Measurements from ENCODE around the gene MRPS2. TPM values are rescaled to one million over a fixed set of nuclear protein-coding genes. Genes with fewer than 3 reads are reported as not detected.
A peak's percentile ranks its signal among the peaks of the same experiment; 100 is the strongest.
"Not testable (repeated sequence)": the region's sequence is repeated elsewhere in the genome, so short reads cannot be mapped to it uniquely, and the experiment has no call there.

Gene MRPS2
- total and polyA plus RNA-seq, 10 donors, result 19.2 to 40.6 (median 30.5) TPM

- H3K36me3 ChIP-seq, result no peaks in the 10 kb centered on the region
- peak overlapping the region in 5 of 8 donors; percentile 48 to 63 (median 57) for H3K27ac ChIP-seq
- no peak for DNase-seq
- peaks cover 0 to 9% (median 0%) of the 10 kb centered on the region in 6 donors for H3K4me1 ChIP-seq
- peaks cover 0 to 65% (median 5%) of the 10 kb centered on the region in 7 donors for H3K27me3 ChIP-seq (replicated peaks in 1 of 7)
- intact Hi-C loops (cut with DNase I; ENCODE audit: low total_unique reads), result no loop called here
- no peak overlapping the region for H3K4me3 ChIP-seq
- 65 to 90% (median 74%) methylated on average over 19 to 27 of the region's 27 CpGs for WGBS, 5 donors
- H3K9me3 ChIP-seq, result no peaks in the 10 kb centered on the region
- no peak for TF ChIP-seq POLR2A (IDR thresholded peaks at IDR 0.05)
- TF ChIP-seq POLR2AphosphoS5 (IDR thresholded peaks at IDR 0.05), result peak in 2 of 3 donors; percentile 53 to 55
These were observed 23.8 kb downstream of the MRPS2 start for GRCh38 chr9:135524130-135524861.

- H3K36me3 ChIP-seq, result no peaks in the 10 kb centered on the region
- WGBS, 5 donors, result 77 to 100% (median 89%) methylated on average over 8 to 31 of the region's 31 CpGs
- peaks cover 0 to 9% (median 0%) of the 10 kb centered on the region in 6 donors for H3K4me1 ChIP-seq
- no peaks in the 10 kb centered on the region for H3K9me3 ChIP-seq
- TF ChIP-seq POLR2AphosphoS5 (IDR thresholded peaks at IDR 0.05) (no peak), POLR2A (IDR thresholded peaks at IDR 0.05) (no peak), CTCF (IDR thresholded peaks at IDR 0.05 in 8 of 11, conservative IDR thresholded peaks at IDR 0.05 in 3 of 11) (no peak)
- H3K4me3 ChIP-seq, result no peak overlapping the region
- intact Hi-C loops (cut with DNase I; ENCODE audit: low total_unique reads), result no loop called here
- H3K27me3 ChIP-seq (replicated peaks in 1 of 7), result peaks cover 0 to 65% (median 5%) of the 10 kb centered on the region in 7 donors
- H3K27ac ChIP-seq, result no peak overlapping the region
- no peak for DNase-seq
These were observed 25.0 kb downstream of the MRPS2 start for GRCh38 chr9:135525241-135526088.

GRCh38 chr9:135526089-135526729 lies 25.7 kb downstream of the MRPS2 start:
- no peaks in the 10 kb centered on the region for H3K9me3 ChIP-seq
- no peak for DNase-seq
- H3K27ac ChIP-seq, result no peak overlapping the region
- TF ChIP-seq POLR2A (IDR thresholded peaks at IDR 0.05), result no peak
- TF ChIP-seq POLR2AphosphoS5 (IDR thresholded peaks at IDR 0.05), result no peak
- TF ChIP-seq CTCF (IDR thresholded peaks at IDR 0.05 in 8 of 11, conservative IDR thresholded peaks at IDR 0.05 in 3 of 11), result no peak
- peaks cover 0 to 61% (median 5%) of the 10 kb centered on the region in 7 donors for H3K27me3 ChIP-seq (replicated peaks in 1 of 7)
- no peak overlapping the region for H3K4me3 ChIP-seq
- WGBS, 5 donors, result 76 to 90% (median 78%) methylated on average over 8 to 11 of the region's 11 CpGs
- peaks cover 0 to 9% (median 0%) of the 10 kb centered on the region in 6 donors for H3K4me1 ChIP-seq
- no peaks in the 10 kb centered on the region for H3K36me3 ChIP-seq
- intact Hi-C loops (cut with DNase I; ENCODE audit: low total_unique reads), result no loop called here

- 67 to 84% (median 75%) methylated on average over 20 to 30 of the region's 30 CpGs for WGBS, 5 donors
These were observed 26.5 kb downstream of the MRPS2 start for GRCh38 chr9:135526730-135527571.

GRCh38 chr9:135528842-135529435 lies 28.5 kb downstream of the MRPS2 start:
- H3K36me3 ChIP-seq; intact Hi-C loops (cut with DNase I; ENCODE audit: low total_unique reads); DNase-seq; H3K9me3 ChIP-seq; H3K4me1 ChIP-seq; H3K27ac ChIP-seq; H3K4me3 ChIP-seq: not testable (repeated sequence)
- peaks cover 0 to 40% (median 0%) of the 10 kb centered on the region in 7 donors for H3K27me3 ChIP-seq (replicated peaks in 1 of 7)
- 93 to 97% (median 94%) methylated on average over 10 of the region's 10 CpGs for WGBS, 5 donors

More at GRCh38 chr9:135526730-135527571, 26.5 kb downstream of the MRPS2 start:
- peaks cover 0 to 9% (median 0%) of the 10 kb centered on the region in 6 donors for H3K4me1 ChIP-seq
- no peak overlapping the region for H3K27ac ChIP-seq
- H3K27me3 ChIP-seq (replicated peaks in 1 of 7), result peaks cover 0 to 53% (median 5%) of the 10 kb centered on the region in 7 donors
- intact Hi-C loops (cut with DNase I; ENCODE audit: low total_unique reads), result no loop called here
- no peak overlapping the region for H3K4me3 ChIP-seq
- no peaks in the 10 kb centered on the region for H3K36me3 ChIP-seq
- H3K9me3 ChIP-seq, result no peaks in the 10 kb centered on the region
- TF ChIP-seq CTCF (IDR thresholded peaks at IDR 0.05 in 8 of 11, conservative IDR thresholded peaks at IDR 0.05 in 3 of 11), result no peak
- DNase-seq, result no peak

All from spleen (tissue), 11 donors.